NCI-H1105 (cell line): ENCODE measurements around the gene KRT82.
"Not testable (repeated sequence)": the region's sequence is repeated elsewhere in the genome, so short reads cannot be mapped to it uniquely, and the experiment has no call there.

Source experiments
- DNase-seq: peaks from one replicate; lab custom pipeline; 2025; lab: John Stamatoyannopoulos, UW

The KRT82 gene

DNA sequence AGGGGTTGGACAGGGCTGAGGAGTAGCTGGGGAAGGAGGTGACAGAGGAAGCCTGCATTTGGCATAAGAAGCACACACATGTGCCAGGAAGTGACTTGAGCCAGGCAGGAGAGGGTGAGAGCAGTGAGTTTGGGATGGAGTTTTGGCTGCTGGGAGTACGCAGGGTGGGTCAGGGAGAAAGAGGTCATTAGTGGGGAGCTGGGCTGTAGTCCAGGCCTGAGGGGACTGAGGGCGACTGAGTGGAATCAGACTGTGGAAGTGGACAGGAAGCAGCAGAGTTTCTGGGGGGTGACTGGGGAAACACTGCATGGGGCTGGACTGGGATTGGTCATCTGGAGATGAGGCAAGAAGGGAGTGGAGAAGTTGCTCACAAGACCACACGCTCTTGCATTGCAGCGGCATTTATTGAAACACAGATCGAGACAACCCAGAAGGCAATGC lies 46.5 kb downstream of the KRT82 start:
- no peak for DNase-seq

DNA sequence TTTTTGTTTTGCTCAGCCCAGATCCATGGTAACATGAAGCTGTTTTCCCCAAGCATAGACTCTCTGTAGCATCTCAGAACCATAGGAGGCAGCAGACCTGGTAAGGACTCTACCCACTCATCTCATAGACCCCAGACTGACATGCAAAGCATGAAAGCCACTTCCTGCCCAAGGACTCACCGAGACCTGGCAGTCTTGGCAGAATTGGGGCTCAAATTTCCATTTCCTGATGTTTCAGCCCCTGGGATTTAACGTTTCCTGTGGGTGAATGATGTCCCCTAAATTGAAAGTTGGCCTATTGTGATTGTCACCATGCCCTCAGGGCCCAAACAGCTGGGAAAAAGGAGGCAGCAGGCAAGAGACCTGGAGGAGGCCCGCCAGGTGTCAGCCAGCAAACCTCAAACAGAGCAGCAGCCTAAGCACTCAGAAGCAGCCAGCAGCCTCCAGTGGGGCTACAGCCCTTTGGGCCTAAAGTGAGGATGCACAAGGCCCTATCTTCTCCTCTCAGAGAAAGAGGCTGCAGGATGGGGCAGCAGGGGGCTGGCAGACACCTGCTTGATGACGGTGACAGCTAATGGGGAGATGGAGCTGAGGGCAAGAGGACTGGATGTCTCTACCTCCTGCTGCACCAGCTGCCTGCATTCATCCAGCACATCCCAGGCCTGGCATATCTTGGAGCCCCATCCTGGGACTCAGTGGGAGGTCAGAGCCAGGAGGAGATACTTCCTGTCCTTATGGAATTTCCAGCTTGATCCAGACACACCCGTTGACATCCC lies 47.4 kb downstream of the KRT82 start:
- no peak for DNase-seq

DNA sequence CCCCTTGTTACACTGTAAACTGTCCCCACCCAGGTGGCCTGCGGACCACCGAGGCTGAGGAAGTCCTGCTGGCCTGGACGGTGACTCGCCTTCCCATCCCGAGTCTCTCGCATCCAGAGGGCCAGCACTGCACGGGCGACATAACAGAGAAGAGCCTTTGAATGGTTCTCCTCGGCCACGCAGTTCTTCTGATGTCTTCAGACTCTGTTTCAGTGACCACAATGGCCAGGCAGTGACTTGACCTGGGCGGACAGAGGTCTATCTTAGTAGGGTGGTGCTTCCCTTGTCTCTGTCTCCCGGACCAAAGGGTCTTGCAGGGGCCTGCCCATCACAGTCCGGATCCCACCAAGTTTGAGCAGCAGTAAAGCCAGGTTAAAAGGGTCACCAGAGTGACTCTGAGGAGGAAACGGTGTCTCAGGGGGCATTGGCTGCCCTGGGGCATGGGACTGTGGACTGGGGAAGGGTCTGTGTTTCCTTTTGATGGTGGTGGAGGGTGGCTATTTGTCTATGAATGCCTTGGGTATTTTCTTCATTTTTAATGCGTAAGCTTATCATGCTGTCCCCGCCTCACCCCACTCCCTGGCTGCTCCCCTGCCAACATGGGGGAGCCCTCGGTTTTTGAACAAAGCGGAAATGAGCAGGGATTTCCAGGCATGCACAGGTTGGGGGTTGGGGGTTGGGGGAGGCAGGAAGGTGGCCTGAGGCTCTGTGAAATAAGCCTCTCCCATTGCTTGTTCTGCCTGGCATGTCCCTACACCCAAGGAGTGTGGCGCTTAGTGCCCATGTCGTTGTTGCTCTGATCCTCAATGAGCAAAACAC lies 49.2 kb downstream of the KRT82 start:
- DNase-seq = no peak

DNA sequence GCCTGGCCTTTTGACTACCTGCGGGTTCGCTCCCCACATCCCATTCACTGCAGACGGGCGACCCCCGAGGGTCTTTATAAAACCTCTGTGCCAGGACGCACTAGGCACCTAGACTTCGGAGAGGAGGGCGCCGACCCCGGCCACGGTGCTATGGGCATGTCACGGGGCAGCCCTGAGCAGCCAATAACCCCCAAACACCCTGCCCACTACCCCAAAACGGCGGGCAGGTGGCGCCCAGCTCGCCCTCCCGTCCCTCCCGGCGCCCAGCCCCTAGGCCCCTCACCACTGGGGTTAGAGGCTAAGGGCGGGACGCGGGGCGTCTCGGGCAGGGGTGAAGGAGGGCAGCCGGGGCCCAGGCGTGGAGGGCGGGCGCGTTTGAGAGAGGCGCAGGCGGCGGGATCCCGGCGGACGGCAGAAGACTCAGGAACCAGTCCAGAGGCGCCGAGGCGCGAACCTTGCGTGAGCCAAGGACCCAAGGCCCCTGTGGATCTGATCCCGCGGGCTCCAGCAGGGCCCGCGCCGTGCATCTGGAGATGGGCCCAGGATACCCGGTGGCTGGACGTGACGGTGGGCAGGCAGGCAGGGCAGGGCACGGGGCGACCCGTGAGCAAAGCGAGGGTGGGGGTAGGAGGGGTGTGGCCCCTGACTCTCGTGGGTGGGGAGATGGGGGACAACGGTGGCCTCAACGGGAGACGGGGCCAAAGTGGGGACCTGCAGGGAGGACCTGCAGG lies 49.9 kb downstream of the KRT82 start:
- no peak for DNase-seq

DNA sequence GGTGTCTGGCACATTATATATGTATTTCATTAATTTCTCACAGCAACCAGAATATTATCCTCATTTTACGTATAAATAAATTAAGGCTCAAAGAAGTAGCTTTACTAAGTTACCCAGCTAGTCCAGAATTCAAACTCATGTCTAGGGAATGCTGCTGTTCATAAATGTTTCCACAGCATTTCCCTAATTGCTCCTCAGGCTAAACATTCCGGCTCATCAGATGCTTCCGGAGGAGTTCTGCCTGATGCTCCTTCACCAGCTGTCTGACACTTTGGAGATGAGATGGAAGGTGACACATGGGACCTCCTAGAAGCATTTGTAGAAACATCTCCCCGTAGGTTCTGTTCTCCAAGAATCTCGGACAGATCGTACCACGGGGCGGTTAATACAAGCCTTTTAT lies 51.0 kb downstream of the KRT82 start:
- no peak for DNase-seq

DNA sequence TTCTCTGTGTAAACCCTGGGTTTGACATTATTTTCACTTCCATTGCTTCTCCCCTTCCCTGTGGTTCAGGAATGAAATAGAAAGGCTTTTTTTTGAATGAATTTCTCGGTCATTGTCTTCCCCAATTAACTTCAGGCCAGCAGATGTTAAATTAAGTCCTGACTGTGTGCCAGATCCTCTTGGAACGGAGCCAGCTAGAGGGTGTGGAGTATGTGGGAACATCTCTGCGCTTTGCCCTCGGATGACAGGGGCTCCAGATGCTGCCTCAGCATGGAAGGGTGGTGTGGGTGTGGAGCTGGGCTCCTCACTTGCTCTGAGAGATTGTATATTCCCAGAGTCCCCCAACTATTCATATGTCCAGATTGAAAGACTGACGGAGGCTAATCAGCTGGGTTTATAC lies 51.9 kb downstream of the KRT82 start:
- DNase-seq = peak; percentile 38

DNA sequence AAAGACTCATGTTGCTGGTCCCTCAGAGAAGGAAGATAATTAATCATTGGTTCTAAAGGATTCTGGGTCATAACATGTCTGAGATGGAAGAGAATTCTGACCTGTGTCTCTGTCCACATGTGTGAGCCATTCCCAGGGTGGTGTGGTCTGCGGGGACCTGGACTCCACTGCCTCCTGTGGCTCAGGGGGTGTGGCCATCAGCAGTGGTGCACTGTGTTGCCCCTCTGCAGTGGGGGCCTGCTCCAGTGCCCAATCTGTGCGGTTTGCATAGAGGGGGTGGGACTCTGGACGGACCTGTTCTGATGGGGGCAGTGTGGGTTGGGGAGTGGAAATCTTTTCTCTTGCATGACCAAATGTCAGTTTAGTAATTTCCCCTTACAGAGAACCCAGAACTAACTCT lies 52.4 kb downstream of the KRT82 start:
- no peak for DNase-seq

DNA sequence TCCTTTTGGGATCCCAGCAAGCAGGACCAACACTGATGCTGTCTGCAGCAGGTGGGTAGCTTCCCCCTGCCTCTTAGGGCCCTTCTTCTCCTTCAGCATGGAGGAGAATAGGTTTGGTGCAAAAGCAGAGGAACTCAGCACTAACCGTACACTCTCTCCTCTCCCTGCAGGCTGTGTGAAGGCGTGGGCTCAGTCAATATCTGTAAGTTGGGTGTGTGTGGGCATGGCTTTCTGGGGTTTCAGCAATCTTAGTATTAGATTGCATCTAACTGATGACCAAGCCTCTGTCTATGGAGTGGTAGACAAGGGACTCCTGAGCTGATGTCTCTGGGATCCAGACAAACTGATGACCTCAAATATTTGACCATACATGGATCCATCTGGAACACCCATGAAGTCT lies 53.2 kb downstream of the KRT82 start:
- DNase-seq = no peak

DNA sequence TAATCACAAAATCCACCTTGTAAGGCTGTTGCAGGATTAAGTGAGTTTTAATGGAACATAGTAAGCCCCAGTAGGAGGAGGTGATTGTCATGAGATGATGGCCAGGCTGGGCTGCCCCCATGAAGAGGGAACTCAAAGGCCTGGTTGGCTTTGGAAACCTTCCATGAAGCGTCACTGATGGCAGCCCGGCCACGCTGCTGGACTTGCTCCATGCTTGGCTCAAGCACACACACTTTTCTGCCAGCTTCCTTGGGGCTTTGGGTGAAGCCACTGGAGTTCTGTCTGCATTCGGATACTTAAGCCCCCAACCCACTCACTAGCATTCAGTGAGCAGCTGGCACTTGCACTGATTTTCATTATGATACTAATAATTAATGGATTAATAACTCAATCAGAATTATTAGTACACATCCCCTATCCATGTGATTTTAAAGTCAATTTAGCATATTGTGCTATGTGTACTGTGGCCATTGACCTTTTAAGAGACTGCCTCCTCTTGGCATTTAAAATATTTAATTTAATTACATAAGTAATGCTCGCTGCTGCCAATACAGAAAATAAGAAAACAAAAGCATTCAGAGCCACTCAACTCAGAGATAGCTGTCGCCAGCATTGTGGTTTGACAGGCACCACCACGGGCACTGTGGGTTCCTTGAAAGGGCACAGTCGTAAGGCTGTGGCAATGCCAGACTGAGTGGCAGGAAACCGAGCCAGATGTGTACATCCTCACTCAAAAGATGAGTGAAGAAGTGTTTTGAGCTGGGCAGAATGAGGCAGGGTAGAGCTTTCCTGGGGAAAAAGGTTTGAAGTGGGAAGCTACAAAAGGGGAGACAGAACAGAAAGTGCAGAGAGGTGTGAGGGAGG lies 54.7 kb downstream of the KRT82 start:
- no peak for DNase-seq

DNA sequence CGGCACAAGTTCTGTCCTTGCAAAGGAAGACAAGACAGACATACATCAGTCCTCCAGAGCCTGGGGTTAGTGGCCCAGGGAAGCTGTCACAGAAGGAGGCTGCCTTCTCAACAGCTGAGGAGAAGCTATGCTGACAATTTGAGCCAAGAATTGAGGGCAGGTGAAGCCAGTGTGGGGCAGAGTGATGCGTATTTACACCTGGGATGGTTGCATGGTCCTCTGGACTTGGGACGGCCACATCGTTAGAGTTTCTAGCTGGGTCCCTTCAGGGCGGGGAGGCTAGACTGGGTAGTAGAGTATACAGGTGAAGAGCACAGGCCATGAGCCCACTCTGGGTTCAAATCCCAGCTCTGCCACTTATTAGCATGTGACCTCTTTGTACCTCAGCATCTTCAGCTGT lies 55.3 kb downstream of the KRT82 start:
- no peak for DNase-seq

DNA sequence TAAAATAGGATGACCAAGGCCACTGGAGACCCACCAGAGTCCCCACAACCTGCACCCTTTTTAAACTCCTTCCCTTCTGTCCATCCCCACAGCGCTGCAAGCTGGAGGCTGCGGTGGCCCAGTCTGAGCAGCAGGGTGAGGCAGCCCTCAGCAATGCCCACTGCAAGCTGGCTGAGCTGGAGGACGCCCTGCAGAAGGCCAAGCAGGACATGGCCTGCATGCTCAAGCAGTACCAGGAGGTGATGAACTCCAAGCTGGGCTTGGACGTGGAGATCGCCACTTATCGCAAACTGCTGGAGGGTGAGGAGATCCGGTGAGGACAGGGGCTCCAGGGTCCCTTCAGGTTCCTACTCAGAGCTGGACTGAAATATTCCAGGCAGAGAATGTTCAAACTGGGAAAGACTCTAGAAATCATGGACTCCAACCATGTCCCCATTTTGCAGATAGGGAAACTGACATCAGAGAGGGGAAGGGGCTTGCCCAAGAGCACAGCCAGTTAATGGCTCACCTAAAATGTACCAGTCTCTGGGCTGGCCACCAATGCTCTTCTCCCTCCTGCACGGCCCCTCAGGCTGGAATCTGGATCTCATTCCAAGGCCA lies 56.0 kb downstream of the KRT82 start:
- DNase-seq = no peak

DNA sequence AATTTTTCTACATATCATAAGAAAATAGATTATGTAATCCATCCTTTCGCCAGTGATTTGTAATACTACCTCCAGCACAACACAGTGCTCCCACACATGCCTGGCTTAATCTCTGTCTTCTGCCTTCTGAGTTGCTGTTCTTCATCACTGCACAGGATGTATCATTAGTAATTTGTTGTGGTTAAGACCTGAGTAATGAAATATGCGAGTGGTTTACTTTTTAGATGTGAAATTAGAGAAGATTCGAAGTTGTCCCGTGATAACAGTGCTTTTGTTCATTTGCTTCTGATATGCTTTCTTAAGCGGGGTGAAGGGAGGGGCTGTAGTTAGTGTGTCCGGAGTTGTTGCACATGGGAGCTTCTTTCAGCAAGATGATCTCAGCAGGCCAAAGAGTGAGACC lies 56.9 kb downstream of the KRT82 start:
- DNase-seq = no peak

DNA sequence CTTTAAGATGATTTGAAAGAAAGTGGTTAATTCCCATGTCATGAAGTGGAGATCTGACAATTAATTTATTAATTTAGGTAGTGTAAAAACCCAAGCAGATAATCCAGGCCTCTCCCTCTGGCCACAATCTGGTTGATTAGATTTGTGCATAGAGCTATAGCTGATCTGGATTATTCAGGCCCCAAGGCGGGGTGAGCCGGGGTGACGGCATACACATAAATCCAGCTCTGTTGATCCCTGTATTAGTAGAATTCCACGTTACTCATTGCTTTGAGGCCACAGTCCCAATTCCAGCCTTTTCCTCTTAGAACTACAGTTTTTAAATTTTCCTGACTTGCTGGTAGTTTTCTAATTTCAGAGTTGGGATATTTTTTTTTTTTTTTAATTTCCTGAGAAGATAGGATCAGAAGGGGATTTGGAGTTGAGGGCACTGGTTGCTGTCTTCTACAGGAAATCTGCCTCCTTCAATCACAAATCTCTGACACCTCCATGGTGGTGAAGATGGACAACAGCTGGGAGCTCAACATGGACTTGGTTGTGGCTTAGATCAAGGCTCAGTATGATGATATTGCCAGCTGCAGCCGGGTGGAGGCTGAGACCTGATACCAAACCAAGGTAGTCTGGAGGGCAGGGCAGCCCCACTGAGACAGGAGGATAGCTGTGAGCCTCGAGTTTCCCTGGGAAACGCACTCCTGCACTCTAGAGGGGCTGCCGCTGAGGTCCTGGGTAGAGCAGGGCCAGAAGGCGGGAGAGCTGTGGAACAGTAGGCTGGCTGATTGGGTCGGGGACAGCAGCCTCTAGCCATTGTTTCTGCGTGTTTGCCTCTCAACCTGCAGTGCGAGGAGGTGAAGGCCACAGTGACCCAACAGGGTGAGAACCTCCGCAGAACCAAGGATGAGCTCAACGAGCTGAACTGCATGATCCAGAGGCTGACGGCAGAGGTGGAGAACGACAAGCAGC lies 58.3 kb downstream of the KRT82 start:
- DNase-seq = no peak

DNA sequence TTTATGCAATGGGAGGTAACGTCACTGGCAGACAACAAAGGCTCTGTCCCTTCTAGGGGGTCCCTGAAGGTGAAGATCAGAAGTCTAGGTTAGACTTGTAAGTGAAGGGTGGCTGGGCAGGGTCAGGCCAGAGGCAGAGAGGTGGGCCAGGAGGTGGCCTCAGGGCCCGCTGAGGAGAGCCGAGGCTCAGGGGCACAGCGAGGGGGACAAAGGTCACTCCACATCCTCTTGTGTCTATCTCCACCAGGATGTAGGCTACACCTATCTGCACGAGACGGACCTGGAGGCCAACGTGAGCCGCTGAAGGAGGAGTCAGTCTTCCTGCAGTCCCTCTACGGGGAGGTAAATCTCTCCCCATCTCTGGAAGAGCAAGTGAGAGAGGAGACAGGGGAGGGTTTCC lies 59.1 kb downstream of the KRT82 start:
- no peak for DNase-seq

DNA sequence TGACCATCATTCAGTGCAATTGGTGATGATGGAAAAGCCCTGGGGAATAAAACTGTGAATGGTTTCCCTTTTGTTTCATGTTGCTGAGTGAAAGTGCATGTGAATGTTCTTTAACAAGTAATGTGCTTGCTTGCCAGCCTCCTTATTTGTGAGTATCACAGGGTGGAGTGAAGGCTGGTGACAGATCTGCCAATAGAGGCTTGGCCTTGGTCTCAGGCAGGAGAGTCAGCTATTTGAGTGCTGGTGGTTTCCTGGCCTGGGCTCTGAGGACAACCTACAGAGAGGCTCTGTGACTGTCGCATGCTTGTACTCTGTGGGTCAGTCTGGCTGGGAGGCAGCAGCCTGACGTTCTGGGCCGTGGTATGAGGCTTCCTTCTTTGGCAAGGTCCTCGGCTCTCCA lies 59.5 kb downstream of the KRT82 start:
- DNase-seq = no peak

DNA sequence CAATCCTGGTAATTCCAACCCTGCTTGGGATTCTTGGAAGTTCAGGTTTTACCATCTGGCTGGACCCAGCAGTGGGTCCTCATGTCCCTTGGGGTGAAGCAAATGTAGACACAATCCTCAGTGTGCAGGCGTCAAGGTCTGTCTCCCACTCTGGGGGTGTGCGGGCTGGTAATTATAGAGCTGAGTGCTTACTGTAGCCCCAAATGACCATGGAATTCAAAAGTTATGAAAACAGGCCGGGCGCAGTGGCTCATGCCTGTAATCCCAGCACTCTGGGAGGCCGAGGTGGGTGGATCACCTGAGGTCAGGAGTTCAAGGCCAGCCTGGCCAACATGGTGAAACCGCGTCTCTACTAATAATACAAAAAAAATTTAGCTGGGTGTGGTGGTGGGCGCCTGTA lies 61.1 kb downstream of the KRT82 start:
- DNase-seq = not testable (repeated sequence)

DNA sequence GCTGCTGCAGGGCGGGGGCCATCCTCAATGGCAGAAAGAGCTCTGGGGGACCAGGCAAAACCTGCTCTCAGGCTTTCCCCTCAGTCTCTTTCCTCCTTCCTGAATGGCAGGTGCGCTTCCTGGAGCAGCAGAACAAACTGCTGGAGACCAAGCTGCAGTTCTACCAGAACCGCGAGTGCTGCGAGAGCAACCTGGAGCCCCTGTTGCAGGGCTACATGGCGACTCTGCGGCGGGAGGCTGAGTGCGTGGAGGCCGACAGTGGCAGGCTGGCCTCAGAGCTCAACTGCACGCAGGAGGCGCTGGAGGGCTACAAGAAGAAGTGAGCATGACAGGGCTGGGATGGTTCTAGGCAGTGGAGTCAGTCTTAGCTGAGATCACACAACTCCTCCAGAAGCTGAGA lies 62.0 kb downstream of the KRT82 start:
- DNase-seq = no peak
